ENCODE data around the gene CNP.

The CNP gene

DNA sequence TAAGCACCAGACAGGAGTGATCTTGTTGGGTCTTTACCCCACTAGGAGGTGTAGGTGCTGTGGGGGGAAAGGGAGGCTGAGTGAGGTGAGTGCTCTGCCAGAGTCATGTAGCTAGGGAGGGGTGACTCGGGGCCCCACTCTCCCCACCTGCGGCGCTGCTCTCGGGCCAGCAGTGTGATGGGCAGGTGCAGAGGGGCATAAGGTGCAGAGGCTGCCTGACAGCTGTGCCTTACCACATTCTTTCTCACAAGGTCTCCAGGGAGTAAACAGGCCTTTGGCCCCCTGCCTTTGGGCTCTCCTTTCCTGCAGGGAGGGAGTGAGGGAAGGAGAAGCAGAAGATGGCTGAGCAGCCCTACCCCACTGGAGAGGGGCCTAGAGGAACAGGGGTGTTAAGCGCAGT is 4.5 kb upstream of the CNP start:
- TF ChIP-seq, protein P1, sequence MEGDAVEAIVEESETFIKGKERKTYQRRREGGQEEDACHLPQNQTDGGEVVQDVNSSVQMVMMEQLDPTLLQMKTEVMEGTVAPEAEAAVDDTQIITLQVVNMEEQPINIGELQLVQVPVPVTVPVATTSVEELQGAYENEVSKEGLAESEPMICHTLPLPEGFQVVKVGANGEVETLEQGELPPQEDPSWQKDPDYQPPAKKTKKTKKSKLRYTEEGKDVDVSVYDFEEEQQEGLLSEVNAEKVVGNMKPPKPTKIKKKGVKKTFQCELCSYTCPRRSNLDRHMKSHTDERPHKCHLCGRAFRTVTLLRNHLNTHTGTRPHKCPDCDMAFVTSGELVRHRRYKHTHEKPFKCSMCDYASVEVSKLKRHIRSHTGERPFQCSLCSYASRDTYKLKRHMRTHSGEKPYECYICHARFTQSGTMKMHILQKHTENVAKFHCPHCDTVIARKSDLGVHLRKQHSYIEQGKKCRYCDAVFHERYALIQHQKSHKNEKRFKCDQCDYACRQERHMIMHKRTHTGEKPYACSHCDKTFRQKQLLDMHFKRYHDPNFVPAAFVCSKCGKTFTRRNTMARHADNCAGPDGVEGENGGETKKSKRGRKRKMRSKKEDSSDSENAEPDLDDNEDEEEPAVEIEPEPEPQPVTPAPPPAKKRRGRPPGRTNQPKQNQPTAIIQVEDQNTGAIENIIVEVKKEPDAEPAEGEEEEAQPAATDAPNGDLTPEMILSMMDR (IDR thresholded peaks at IDR 0.05), result no peak
- no peaks in the 10 kb centered on the region for H3K27me3 ChIP-seq
- peaks cover 0 to 15% (median 7%) of the 10 kb centered on the region in 4 donors for H3K4me1 ChIP-seq
- H3K36me3 ChIP-seq, result no peaks in the 10 kb centered on the region
- H3K4me3 ChIP-seq, result no peak overlapping the region
- DNase-seq, result no peak
- H3K27ac ChIP-seq, result no peak overlapping the region
- intact Hi-C loops (cut with DNase I; ENCODE audit: low total_unique reads), result loop anchor here (5.0 to 10.0 kb wide), 2 partner anchors 60 to 153 kb away; partner anchors contain the start of genes DHX58 and NKIRAS2
- no peaks in the 10 kb centered on the region for H3K9me3 ChIP-seq

DNA sequence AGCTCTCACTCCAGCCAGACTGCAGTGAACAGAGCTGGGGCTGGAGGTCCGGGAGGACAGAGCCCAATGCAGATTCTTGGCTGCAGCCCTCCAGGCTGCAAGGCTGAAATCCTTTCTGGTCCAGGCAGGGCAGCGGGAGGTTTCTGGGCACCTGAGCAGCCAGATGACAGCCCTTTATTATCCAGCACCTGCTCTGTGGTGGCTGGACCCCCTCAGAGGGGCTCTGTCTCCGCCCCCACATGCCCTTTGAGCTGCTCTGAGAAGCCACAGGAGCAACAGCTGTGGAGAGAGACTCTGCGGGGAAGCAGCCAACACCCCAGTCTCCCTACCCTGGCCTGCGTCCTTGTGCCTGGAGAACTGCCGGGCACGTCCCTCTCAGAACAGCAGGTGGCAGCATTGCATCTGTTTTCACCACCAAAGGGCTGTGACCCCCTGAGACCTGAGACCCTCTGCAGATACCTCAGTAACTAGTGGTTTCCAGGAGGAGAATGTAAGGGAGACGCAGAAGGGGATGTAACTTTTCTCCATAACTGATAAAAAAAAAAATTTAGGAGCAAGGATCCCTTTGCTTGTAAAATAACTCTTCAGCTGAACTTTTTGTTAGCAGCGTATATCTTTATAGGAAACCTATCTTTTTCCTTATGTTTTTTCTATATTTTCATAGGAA is 3.7 kb upstream of the CNP start:
- H3K9me3 ChIP-seq, result no peaks in the 10 kb centered on the region
- DNase-seq, result peak; percentile 69 to 80
- no peaks in the 10 kb centered on the region for H3K27me3 ChIP-seq
- no peaks in the 10 kb centered on the region for H3K36me3 ChIP-seq
- no peak overlapping the region for H3K4me3 ChIP-seq
- TF ChIP-seq, protein P1 (IDR thresholded peaks at IDR 0.05), result peak; percentile 71 to 79
- no peak overlapping the region for H3K27ac ChIP-seq
- intact Hi-C loops (cut with DNase I; ENCODE audit: low total_unique reads), result loop anchor here (5.0 to 10.0 kb wide), 2 partner anchors 59 to 152 kb away; partner anchors contain the start of genes DHX58 and NKIRAS2
- H3K4me1 ChIP-seq, result peaks cover 0 to 23% (median 14%) of the 10 kb centered on the region in 4 donors

DNA sequence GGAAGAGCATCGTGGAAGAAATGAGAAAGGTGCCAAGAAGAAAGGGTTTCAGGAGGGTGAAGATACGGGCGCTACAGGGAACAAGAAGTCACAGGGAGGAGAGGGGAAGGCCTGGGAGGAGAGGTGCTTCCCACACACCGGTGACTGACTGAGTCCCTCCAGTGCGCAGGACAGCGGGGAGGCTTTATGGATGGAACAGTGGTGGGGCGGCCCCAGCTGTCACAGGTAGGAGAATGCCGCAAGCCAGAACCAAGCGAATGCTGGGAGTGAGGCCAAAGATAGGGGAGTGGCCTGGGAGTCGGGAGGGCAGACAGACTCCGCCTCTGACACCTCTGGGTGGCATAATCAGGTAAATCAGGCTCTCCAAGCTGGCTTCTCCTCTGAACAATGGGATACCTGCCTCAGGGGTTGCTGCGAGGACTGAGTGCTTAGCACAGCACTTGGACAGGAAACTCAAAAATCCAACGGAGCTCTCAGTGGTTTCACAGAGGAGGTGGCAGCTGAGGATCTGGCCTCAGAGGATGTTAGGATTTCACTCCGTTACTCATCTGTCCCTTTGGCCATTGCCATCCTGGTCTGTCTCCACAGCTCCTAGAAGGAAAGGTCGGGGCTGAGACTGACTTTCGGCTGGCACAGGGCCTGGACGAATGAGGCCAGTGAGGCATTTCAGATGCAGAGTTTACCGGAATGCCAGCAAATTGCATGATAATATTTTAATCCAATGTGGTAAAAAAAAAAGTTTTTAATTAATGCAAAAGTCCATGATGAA is 717 bp upstream of the CNP start:
- TF ChIP-seq, protein P1 (IDR thresholded peaks at IDR 0.05), result no peak
- DNase-seq, result peak; percentile 51 to 79
- Histone ChIP-seq H3K36me3 (peaks cover 0 to 27% (median 3%) of the 10 kb centered on the region in 3 donors), H3K4me1 (peaks cover 0 to 45% (median 27%) of the 10 kb centered on the region in 4 donors), H3K27me3 (no peaks in the 10 kb centered on the region), H3K27ac (peak overlapping the region; percentile 87 to 93), H3K4me3 (peak overlapping the region; percentile 70 to 90), H3K9me3 (no peaks in the 10 kb centered on the region)
- intact Hi-C loops (cut with DNase I; ENCODE audit: low total_unique reads), result loop anchor here (10.0 kb wide), 1 partner anchor 149 kb away; the partner anchor contains the start of gene DHX58

DNA sequence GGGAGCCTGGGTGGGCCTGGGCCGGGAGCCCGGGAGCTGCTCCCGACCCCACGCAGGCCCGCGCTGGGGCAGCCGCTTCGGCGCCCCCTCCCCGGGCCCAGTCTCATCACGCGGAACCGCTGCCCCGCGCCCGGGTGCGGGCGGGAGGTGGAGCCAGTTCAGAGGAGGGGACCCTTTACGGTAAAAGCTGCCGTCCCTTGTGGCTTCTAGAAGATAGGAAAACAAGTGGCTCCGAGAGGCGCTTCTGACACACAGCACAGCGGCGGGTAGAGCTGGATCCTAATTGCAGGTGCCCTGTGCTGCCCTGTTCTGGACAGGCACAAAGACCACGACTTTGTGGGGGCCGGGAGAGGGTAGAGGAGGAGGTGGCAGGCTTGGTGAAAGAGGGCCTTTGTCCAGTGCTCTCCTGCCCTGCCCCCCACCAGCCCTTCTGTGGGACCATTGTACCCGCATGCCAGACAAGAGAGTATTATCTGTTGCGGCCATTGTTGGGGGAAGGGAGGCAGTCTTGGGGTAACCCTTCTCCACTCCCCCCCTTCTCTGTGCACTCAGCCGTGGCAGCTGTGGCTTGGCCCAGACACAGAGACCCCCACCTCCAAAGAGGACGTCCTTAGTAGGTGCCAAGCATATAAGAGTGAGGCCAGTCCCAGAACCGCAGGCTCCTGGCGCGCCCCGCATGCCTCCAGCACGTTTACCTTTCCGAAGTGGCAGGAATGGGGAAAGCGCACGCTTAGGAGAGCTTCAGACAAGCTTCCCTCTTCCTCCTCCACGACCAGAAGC is 736 bp downstream of the CNP start:
- DNase-seq, result no peak
- peaks cover 0 to 38% (median 8%) of the 10 kb centered on the region in 3 donors for H3K36me3 ChIP-seq
- no peaks in the 10 kb centered on the region for H3K9me3 ChIP-seq
- TF ChIP-seq, protein P1 (IDR thresholded peaks at IDR 0.05), result no peak
- H3K4me3 ChIP-seq, result peak overlapping the region; percentile 70 to 90
- peaks cover 0 to 57% (median 28%) of the 10 kb centered on the region in 4 donors for H3K4me1 ChIP-seq
- no peaks in the 10 kb centered on the region for H3K27me3 ChIP-seq
- intact Hi-C loops (cut with DNase I; ENCODE audit: low total_unique reads), result loop anchor here (10.0 kb wide), 1 partner anchor 147 kb away; the partner anchor contains the start of gene DHX58
- peak overlapping the region; percentile 87 to 93 for H3K27ac ChIP-seq

DNA sequence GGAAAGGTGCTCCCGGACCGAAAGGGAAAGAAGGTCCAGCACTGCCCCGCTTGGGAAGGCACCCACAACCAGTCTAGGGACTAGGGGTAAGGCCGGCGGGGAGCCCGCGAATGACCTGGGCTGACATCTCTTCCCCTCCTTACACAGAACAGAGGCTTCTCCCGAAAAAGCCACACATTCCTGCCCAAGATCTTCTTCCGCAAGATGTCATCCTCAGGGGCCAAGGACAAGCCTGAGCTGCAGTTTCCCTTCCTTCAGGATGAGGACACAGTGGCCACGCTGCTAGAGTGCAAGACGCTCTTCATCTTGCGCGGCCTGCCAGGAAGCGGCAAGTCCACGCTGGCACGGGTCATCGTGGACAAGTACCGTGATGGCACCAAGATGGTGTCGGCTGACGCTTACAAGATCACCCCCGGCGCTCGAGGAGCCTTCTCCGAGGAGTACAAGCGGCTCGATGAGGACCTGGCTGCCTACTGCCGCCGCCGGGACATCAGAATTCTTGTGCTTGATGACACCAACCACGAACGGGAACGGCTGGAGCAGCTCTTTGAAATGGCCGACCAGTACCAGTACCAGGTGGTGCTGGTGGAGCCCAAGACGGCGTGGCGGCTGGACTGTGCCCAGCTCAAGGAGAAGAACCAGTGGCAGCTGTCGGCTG is 1.5 kb downstream of the CNP start:
- H3K4me3 ChIP-seq, result peak overlapping the region; percentile 70 to 90
- TF ChIP-seq, protein P1 (IDR thresholded peaks at IDR 0.05), result no peak
- H3K27ac ChIP-seq, result peak overlapping the region; percentile 87 to 93
- peaks cover 5 to 46% (median 15%) of the 10 kb centered on the region in 3 donors for H3K36me3 ChIP-seq
- H3K4me1 ChIP-seq, result peaks cover 0 to 60% (median 28%) of the 10 kb centered on the region in 4 donors
- no peaks in the 10 kb centered on the region for H3K9me3 ChIP-seq
- no peaks in the 10 kb centered on the region for H3K27me3 ChIP-seq
- DNase-seq, result no peak
- intact Hi-C loops (cut with DNase I; ENCODE audit: low total_unique reads), result loop anchor here (10.0 kb wide), 1 partner anchor 147 kb away; the partner anchor contains the start of gene DHX58

Measured in tibial artery (tissue), 4 donors.